ENCODE results near the gene MED16. TPM values are rescaled to one million over a fixed set of nuclear protein-coding genes. Genes with fewer than 3 reads are reported as not detected.
"Not testable (repeated sequence)": the region's sequence is repeated elsewhere in the genome, so short reads cannot be mapped to it uniquely, and the experiment has no call there.

Gene MED16
- total and polyA plus RNA-seq, 9 donors: 0.62 to 75.4 (median 52.3) TPM

- DNase-seq: no peak
- no peak for TF ChIP-seq EP300 (IDR thresholded peaks at IDR 0.05)
- no peak for TF ChIP-seq POLR2A (IDR thresholded peaks at IDR 0.05)
- TF ChIP-seq, protein P1, sequence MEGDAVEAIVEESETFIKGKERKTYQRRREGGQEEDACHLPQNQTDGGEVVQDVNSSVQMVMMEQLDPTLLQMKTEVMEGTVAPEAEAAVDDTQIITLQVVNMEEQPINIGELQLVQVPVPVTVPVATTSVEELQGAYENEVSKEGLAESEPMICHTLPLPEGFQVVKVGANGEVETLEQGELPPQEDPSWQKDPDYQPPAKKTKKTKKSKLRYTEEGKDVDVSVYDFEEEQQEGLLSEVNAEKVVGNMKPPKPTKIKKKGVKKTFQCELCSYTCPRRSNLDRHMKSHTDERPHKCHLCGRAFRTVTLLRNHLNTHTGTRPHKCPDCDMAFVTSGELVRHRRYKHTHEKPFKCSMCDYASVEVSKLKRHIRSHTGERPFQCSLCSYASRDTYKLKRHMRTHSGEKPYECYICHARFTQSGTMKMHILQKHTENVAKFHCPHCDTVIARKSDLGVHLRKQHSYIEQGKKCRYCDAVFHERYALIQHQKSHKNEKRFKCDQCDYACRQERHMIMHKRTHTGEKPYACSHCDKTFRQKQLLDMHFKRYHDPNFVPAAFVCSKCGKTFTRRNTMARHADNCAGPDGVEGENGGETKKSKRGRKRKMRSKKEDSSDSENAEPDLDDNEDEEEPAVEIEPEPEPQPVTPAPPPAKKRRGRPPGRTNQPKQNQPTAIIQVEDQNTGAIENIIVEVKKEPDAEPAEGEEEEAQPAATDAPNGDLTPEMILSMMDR (IDR thresholded peaks at IDR 0.05): no peak
- H3K36me3 ChIP-seq: no peaks in the 10 kb centered on the region
- H3K4me3 ChIP-seq: no peak overlapping the region
- intact Hi-C loops (cut with DNase I): loop anchor here in 3 of 4 donors (2.0 to 10.0 kb wide), 3 partner anchors 61 to 127 kb away; partner anchors contain the start of gene WDR18 (in 2 of the 3)
- WGBS, 3 donors: 77 to 84% (median 78%) methylated on average over 9 of the region's 9 CpGs
- no peak overlapping the region for H3K27ac ChIP-seq
- H3K27me3 ChIP-seq: peaks cover 4% of the 10 kb centered on the region
- no peaks in the 10 kb centered on the region for H3K9me3 ChIP-seq
- H3K4me1 ChIP-seq (ENCODE audit: insufficient read depth): peaks cover 9% of the 10 kb centered on the region
Observed at GRCh38 chr19:858284-858683, 34.7 kb downstream of the MED16 start.

- no peaks in the 10 kb centered on the region for H3K9me3 ChIP-seq
- TF ChIP-seq, protein P1 (IDR thresholded peaks at IDR 0.05): no peak
- TF ChIP-seq EP300 (IDR thresholded peaks at IDR 0.05) (no peak), POLR2A (IDR thresholded peaks at IDR 0.05) (no peak)
- DNase-seq: peak in 2 of 5 donors; percentile 22 to 35
- 67 to 80% (median 78%) methylated on average over 16 to 40 of the region's 40 CpGs for WGBS, 3 donors
- H3K27ac ChIP-seq: no peak overlapping the region
- peaks cover 2% of the 10 kb centered on the region for H3K27me3 ChIP-seq
- H3K4me1 ChIP-seq (ENCODE audit: insufficient read depth): peaks cover 7% of the 10 kb centered on the region
- H3K36me3 ChIP-seq: no peaks in the 10 kb centered on the region
- no peak overlapping the region for H3K4me3 ChIP-seq
- intact Hi-C loops (cut with DNase I): loop anchor here in 3 of 4 donors (5.0 to 10.0 kb wide), 2 partner anchors 67 to 129 kb away; partner anchors contain the start of gene WDR18 (in 2 of the 3)
Observed at GRCh38 chr19:855566-856120, 37.3 kb downstream of the MED16 start.

DNA sequence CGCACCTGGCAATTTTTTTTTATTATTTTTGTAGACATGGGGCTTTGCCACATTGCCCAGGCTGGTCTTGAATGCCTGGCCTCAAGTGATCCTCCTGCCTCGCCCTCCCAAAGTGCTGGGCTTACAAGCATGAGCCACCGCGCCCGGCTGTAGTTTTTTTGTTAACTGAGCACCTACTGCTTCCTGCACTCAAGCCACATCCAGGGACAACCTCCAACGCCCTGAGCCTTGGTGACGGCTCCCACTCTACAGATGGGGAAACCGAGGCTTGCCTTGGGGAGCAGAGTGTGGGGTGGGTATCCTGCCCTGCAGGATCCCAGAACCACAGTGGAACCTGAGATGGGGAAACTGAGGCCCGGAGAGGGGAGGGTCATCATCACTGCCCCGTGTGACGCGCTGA lies 37.8 kb downstream of the MED16 start:
- Histone ChIP-seq H3K4me1 (ENCODE audit: insufficient read depth) (peaks cover 7% of the 10 kb centered on the region), H3K9me3 (no peaks in the 10 kb centered on the region), H3K36me3 (no peaks in the 10 kb centered on the region), H3K27me3 (no peaks in the 10 kb centered on the region), H3K27ac (no peak overlapping the region), H3K4me3 (no peak overlapping the region)
- DNase-seq: peak in 1 of 5 donors; percentile 12
- whole genome bisulfite sequencing, 3 donors: 86 to 92% (median 88%) methylated on average over 12 of the region's 12 CpGs
- intact Hi-C loops (cut with DNase I): loop anchor here in 3 of 4 donors (5.0 to 10.0 kb wide), 2 partner anchors 67 to 130 kb away; partner anchors contain the start of gene WDR18 (in 2 of the 3)
- no peak for TF ChIP-seq EP300 (IDR thresholded peaks at IDR 0.05)
- TF ChIP-seq POLR2A (IDR thresholded peaks at IDR 0.05): no peak

DNA sequence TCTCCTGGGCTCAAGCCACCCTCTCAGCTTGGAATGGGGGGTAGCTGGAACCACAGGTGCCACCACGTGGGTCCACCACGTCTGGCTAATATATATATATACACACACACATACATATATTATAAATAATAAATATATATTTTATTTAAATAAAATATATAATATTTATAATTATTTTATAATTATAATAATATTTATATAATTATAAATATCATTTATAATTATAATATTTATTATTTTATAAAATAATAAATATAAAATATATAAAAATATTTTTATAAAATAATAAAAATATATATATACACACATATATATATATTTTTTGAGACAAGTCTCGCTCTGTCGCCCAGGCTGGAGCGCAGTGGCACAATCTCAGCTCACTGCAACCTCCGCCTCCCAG lies 38.4 kb downstream of the MED16 start:
- TF ChIP-seq, protein P1 (IDR thresholded peaks at IDR 0.05): no peak
- TF ChIP-seq EP300 (IDR thresholded peaks at IDR 0.05) (no peak), POLR2A (IDR thresholded peaks at IDR 0.05) (no peak)
- intact Hi-C loops (cut with DNase I): loop anchor here in 2 of 4 donors (10.0 kb wide), 1 partner anchor 130 kb away; the partner anchor contains the start of gene WDR18 (in 2 of the 2)
- Histone ChIP-seq H3K9me3 (no peaks in the 10 kb centered on the region), H3K36me3 (no peaks in the 10 kb centered on the region), H3K27me3 (no peaks in the 10 kb centered on the region), H3K4me3 (no peak overlapping the region), H3K4me1 (ENCODE audit: insufficient read depth) (peaks cover 7% of the 10 kb centered on the region), H3K27ac (no peak overlapping the region)
- DNase-seq: no peak
- WGBS, 3 donors: 75 to 78% (median 76%) methylated on average over 6 of the region's 6 CpGs

DNA sequence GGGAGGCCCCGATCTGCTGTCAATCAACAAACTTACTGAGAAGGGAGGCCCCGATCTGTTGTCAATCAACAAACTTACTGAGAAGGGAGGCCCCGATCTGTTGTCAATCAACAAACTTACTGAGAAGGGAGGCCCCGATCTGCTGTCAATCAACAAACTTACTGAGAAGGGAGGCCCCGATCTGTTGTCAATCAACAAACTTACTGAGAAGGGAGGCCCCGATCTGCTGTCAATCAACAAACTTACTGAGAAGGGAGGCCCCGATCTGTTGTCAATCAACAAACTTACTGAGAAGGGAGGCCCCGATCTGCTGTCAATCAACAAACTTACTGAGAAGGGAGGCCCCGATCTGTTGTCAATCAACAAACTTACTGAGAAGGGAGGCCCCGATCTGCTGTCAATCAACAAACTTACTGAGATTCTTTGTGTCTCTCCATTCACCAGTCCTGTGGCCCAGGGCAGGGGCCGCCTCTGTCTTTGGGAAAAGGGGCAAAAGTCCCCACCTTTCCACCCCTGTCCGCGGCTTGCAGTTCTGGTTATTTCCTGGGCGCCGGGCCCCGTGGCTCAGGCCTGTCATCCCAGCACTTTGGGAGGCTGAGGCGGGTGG lies 39.3 kb downstream of the MED16 start:
- H3K27ac ChIP-seq; H3K9me3 ChIP-seq; H3K36me3 ChIP-seq; H3K4me1 ChIP-seq (ENCODE audit: insufficient read depth); H3K27me3 ChIP-seq; DNase-seq; H3K4me3 ChIP-seq: not testable (repeated sequence)
- WGBS, 3 donors: 69 to 84% (median 80%) methylated on average over 9 to 12 of the region's 17 CpGs
- intact Hi-C loops (cut with DNase I): loop anchor here in 2 of 4 donors (10.0 kb wide), 1 partner anchor 131 kb away; the partner anchor contains the start of gene WDR18 (in 2 of the 2)
